GM10266 (cell line): Measurements from ENCODE around the gene ZNF581.
A peak's percentile ranks its signal among the peaks of the same experiment; 100 is the strongest.

Experiments
- DNase-seq: peaks from one replicate; pipeline ENCODE4 v3.0.0; 2012; ENCODE audit errors: extremely low spot score
- CTCF ChIP-seq: IDR thresholded peaks from 2 replicates; pipeline ENCODE4 v1.5.1; 2012; ENCODE audit warnings: mild to moderate bottlenecking, low read depth; ENCODE audit not compliant: control insufficient read depth, insufficient read depth; ENCODE audit errors: missing control alignments

Gene ZNF581

GRCh38 chr19:55643887-55644176, 383 bp downstream of the ZNF581 start:
- DNase-seq: no peak
- no peak for TF ChIP-seq CTCF

DNA sequence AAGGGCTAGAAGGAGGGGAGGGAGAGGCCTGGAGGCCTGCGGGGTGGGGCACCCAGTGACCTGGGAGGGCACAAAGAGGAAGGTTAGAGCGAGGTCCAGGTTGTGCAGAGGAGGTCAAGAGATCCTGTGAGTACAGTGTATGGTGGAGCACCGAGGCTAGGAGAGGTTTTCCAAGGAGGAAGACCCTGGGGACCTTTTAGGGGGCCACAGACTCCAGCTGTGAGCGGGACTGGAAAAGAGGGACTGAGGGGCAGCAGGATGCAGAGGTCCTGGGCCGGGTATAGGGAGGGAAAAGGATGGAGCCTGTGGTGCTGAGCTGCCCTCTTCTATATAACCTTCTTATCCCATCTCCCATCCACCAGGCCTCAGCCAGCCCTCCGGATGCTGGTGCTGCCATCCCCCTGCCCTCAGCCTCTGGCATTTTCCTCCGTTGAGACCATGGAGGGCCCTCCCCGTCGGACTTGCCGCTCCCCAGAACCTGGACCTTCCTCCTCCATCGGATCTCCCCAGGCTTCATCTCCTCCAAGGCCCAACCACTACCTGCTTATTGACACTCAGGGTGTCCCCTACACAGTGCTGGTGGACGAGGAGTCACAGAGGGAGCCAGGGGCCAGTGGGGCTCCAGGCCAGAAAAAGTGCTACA, 863 bp downstream of the ZNF581 start:
- DNase-seq: no peak
- TF ChIP-seq CTCF: no peak

- DNase-seq: no peak
- TF ChIP-seq CTCF: no peak
Observed at GRCh38 chr19:55644842-55645511, 1.5 kb downstream of the ZNF581 start.

- DNase-seq: no peak
- no peak for TF ChIP-seq CTCF
Observed at GRCh38 chr19:55645512-55645881, 2.0 kb downstream of the ZNF581 start.

DNA sequence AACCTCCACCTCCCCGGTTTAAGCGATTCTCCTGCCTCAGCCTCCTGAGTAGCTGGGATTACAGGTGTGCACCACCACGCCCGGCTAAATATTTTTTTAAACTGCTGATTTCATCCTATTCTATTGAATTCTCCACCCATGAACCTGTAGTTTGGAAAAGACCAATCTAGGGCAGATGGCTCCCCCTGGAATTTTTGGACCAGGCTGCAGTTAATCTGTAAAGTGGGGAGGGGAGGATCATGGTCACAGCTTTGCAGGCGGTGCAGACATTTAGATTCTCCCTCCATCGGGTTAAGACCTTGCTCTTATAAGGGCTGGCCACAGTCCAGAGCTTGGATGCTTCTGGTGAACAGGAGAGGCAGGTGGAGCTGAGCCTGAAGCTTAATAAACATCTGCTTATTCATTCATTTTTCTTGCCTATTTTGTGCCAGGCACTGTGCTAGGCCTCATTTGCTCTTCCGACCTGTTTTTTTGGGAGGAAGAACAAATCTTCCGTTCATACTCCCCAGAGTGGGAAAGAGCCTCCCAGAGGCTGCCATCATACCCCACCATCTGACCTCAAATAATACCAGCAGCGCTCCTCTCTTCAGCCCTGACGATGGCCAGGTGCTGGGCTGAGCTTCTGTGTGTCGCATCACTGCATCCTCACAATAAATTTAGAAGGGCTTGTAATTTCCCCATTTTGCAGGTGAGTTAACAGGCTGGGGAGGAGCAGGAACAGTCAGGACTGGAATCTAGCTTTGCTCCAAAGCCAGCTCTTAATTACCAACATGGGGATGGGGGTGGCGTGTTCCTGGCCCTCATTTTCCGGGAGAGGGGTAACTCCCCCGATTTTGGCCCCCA, 3.7 kb downstream of the ZNF581 start:
- TF ChIP-seq CTCF: no peak
- no peak for DNase-seq

DNA sequence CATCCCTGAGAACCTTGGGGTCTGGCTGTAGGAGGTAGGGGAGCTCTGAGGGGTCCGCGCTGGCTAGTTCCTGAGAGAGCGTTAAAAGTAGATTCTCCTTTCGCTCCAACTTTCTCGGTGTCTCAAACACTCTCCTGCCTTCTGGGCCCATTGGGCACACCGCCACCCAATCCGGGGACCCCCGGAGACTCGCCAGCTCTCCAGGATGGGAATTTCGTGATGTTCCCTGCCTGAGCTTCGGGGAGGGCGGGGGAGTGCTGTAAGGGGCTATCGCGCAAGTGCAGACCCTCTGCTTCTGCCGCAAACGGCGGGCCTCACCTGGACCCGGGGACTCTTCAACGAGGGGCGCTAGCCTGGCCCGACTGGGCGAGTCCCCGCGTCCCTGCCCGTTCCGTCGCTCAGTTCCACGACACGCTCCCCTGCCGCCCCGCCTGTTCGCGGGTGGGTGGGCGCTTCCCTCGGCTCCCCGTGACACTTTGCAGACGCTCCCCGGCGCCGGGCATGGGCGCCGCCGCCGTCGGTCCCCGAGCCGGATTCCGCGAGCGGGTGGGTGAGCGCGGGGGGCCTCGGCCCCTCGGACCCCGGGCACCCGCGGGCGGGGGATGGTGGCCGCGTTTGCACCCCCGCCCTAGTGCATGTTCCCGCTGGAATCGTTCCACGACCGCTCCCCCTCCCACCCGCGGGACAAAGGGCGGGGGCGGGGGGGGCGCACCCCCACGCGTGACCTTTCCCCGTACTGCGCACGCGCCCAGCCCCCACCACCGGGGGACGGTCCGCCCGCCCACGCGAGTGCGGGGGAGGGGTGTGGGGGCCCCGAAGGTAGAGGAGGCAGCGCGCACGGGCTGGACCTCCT, 4.5 kb downstream of the ZNF581 start, which contains the start of gene CCDC106:
Gene CCDC106 (plus strand): TSS at position 481 of the 853 bp plus-strand sequence. CDS start 835 bp downstream, outside the sequence.
- peak; percentile 71 for DNase-seq
- no peak for TF ChIP-seq CTCF
